HL-60/S4 treated with retinoic acid at 250 ng/mL for 4 days and 3 days (cell line): ENCODE measurements around the gene FOXO3B.
"Not testable (repeated sequence)": the region's sequence is repeated elsewhere in the genome, so short reads cannot be mapped to it uniquely, and the experiment has no call there.

Experiments
- in situ Hi-C: fragments of 300-500 bp; cut with MboI; formaldehyde crosslinking; loops from 2 replicates; pipeline ENCODE4 v1.7.0; 2022; ENCODE audit warnings: low sequenced_read_pairs

Gene FOXO3B

DNA sequence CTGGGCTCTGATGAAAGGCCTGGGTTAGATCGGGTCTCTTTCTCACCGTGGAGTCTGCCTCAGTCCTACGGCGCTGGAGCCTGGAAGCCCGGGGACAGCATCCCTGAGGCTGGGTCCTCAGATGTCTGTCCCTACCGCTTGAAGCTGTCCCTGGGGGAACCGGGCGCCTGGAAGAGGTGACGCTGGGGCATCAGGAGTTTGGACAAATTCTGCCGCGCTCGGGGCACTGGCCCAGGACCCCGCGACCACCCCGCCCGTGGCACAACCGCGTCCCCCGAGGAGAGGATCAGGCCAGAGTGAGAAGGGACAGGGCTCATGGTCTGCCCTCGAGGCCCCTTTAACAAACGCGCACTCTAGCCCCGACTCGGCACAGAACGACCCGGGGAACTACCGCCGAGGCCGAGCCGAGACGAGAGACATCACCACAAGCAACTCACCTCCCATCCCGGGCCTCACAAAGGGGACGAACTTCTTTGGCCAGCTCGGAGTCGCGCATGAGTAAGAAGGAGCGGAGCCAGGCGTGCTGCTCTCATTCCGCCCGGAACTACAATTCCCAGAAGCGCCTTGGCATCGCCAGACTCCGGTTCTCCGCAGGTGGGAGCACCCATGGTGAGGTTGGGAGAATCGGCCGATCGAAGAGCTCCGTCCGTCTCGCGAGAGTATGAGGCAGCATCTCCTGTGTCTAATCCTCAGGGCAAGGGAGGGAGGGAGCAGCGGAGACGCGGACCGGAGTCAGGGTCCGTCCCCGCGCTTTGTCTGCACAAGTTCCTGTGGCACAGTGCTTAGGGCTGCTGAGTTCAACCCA, at the start of gene FOXO3B:
TSS of gene FOXO3B (minus strand) at position 548 of the 805 bp plus-strand sequence. CDS start 663 bp downstream, outside the sequence.
- in situ Hi-C loops: not testable (repeated sequence)

GRCh38 chr17:18723509-18723908, 41.4 kb upstream of the FOXO3B start:
- in situ Hi-C loops: not testable (repeated sequence)

DNA sequence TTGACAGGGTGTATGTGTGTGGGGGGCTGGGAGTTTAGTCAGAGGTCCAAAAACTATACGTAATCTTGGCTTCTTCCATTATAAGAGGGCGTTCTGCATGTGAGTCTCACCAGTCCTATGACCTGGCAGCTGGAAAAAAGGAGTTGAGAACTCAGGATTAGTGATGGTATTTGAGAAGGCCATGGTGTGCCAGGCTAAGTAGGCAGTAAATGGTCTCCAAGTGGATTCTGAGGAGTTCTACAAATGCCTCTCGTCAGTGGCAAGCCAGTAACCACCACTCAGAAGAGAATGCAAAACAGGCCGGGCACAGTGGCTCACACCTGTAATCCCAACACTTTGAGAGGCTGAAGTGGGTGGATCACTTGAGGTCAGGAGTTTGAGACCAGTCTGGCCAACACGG, 40.5 kb upstream of the FOXO3B start:
- in situ Hi-C loops: not testable (repeated sequence)

GRCh38 chr17:18721775-18722547, 39.8 kb upstream of the FOXO3B start:
- in situ Hi-C loops: not testable (repeated sequence)

GRCh38 chr17:18719428-18720110, 37.5 kb upstream of the FOXO3B start:
- in situ Hi-C loops: not testable (repeated sequence)

GRCh38 chr17:18718643-18719427, 36.7 kb upstream of the FOXO3B start:
- in situ Hi-C loops: not testable (repeated sequence)

- in situ Hi-C loops: not testable (repeated sequence)
Measured at GRCh38 chr17:18712354-18712999, 30.4 kb upstream of the FOXO3B start.

GRCh38 chr17:18708215-18708614, 26.1 kb upstream of the FOXO3B start:
- in situ Hi-C loops: not testable (repeated sequence)

DNA sequence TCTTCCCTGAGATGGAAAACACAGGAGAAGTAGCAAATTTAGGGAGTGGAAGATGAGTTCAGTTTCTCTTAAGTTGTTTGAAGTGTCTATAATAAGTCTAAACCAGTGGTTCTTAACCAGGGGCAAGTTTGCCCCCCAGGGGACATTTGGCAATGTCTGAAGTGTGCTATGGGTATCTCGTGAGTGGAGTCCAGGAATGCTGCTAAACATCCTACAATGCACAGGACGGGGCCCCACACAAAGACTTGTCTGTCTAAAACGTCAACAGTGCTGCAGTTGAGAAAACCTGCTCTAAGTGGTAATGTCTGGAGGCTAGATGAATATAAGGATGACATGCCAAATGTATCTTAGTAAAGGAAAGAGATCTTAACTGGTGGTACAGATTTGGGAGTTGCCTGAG, 23.8 kb upstream of the FOXO3B start:
- in situ Hi-C loops: not testable (repeated sequence)

DNA sequence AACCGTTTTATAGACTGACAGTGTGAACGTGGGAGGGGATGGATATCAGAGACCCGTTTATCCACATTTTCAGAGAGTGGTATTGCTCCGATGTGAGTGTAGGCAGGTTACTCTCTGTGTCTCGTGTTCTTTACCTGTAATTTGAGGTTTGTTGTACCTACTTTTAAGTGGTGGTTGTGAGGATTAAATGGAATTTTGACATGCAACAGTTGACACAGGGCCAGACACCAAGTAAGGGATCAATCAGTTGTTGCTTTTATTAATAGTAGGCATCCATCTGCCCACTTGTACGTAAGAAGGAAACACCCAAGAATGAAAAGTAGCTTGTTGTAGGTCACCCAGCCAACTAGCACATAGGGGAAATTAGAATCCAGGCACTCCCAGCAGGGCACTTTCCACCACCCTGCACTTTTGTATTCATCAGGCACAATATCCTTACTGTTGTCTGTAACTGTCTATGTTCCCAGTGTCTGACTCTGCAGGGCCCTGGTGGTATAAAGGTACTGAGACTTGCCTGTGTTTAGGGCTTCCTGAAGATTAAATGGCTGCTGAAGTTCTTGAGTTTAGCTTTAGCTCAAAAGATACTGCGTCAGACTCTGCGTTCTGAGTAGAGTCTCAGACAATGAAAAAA, 16.5 kb upstream of the FOXO3B start:
- in situ Hi-C loops: not testable (repeated sequence)

GRCh38 chr17:18695143-18695542, 13.0 kb upstream of the FOXO3B start:
- in situ Hi-C loops: not testable (repeated sequence)

DNA sequence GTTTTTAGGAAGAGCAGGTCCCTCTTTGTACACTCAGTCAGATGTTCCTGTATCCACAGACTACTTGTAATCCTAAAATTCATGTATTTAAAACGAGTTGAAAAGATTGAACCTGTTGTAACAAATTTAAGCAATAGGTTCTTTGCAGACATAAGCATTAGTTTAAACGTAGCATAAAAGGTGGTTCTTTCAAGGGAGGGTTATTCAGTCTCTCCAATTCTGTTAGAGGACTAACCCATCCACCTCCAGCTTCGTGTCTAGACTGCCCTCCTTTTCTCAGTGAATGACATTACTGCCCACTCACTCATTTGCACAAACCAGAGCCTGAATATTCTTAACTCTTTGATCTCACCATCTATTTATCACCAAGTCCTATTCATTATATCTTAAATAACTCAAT, 554 bp upstream of the FOXO3B start:
- in situ Hi-C loops: not testable (repeated sequence)

DNA sequence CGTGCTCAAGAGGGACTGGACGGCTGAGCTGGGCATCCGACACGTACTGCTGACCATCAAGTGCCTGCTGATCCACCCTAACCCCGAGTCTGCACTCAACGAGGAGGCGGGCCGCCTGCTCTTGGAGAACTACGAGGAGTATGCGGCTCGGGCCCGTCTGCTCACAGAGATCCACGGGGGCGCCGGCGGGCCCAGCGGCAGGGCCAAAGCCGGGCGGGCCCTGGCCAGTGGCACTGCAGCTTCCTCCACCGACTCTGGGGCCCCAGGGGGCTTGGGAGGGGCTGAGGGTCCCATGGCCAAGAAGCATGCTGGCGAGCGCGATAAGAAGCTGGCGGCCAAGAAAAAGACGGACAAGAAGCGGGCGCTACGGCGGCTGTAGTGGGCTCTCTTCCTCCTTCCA, 4.7 kb downstream of the FOXO3B start:
- in situ Hi-C loops: not testable (repeated sequence)

- in situ Hi-C loops: not testable (repeated sequence)
Measured at GRCh38 chr17:18676928-18677327, 5.2 kb downstream of the FOXO3B start.

DNA sequence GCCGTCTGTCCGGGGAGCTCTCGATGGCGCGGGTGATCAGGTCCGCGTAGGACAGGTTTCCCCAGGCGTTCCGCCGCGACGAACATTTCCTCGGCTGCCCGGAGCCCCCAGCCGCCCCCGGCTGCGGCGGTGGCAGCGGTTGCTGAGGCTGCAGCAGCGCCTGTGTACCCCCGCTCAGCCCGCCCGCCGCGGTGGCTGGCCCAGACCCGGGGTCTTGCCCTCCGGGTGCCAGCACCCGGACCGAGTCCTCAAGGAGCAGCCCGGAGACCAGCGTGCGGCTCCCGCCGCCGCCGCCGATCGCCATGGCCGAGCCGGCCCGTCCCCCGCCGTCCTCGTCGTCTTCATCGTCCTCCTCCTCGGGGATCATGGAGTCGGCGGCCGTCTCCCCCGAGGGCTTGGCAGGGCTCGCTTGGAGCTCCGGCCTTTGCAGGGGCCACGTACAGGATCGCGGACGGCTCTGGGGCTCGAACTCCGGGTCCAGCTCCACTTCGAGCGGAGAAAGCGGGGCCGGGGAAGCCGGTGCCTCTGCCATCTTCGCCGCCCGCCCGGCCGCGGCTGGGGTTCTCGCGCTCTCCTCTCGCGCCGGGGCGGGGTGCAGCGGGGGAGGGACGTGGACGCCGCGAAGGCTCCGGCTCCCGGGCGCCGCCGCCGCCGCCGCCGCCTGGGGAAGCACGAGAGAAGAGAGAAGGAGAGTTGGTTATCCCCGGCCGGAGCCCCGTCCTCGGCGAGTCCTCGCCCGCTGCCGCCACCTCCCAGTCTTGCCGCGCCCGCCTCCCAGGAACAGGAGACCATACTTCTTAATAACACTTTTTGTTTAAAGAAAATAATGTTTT, 9.5 kb downstream of the FOXO3B start:
- in situ Hi-C loops: not testable (repeated sequence)

DNA sequence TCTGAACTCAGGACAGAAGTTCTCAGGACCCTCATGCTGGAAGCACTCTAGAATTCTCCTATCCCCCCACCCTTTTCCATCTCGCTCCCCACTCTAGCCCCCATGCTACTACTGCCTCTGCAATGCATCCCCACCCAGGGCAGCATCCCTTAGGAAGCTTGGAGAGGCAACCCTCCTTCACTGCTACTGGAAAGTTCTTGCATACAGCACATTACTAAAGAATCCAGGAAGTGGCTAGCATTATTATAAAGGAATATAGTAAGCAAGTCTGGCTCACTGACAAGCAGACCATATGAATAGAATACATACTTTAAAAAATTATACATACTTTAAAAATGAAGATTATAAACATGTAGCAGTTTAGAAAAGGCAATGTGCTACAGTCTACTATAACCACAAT, 13.5 kb downstream of the FOXO3B start:
- in situ Hi-C loops: not testable (repeated sequence)

GRCh38 chr17:18667535-18667934, 14.6 kb downstream of the FOXO3B start:
- in situ Hi-C loops: not testable (repeated sequence)

GRCh38 chr17:18666326-18666725, 15.8 kb downstream of the FOXO3B start:
- in situ Hi-C loops: not testable (repeated sequence)
